ENCODE measurements around the gene RUBCN.
"Not testable (repeated sequence)": the region's sequence is repeated elsewhere in the genome, so short reads cannot be mapped to it uniquely, and the experiment has no call there.

GRCh38 chr3:197631989-197632388 is 104.7 kb downstream of the RUBCN start:
- not testable (repeated sequence) for TF ChIP-seq CTCF, POLR2A (IDR thresholded peaks at IDR 0.05)
